Lower lobe of right lung (tissue), 2 donors: ENCODE results near the gene TMEM178B. TPM values are rescaled to one million over a fixed set of nuclear protein-coding genes. Genes with fewer than 3 reads are reported as not detected.

Experiments
- ATAC-seq, 2 donors: fragments of 200-7000 bp; cut with Tn5 transposase; one replicate each; pipeline ENCODE4 v1.9.1; 2020 to 2022; ENCODE audit warnings: mild to moderate bottlenecking in 2 of 2, moderate library complexity in 2 of 2
- DNase-seq: peaks from one replicate; pipeline ENCODE4 v3.0.0-alpha.2; 2020
- H3K27ac ChIP-seq: fragments of 200-600 bp; one replicate; pipeline ENCODE4 v1.8.0; 2022
- H3K27me3 ChIP-seq: fragments of 200-600 bp; one replicate; pipeline ENCODE4 v1.8.0; 2022; ENCODE audit warnings: low read depth
- H3K36me3 ChIP-seq: fragments of 200-600 bp; one replicate; pipeline ENCODE4 v1.8.0; 2022; ENCODE audit warnings: mild to moderate bottlenecking
- H3K4me1 ChIP-seq: fragments of 200-600 bp; one replicate; pipeline ENCODE4 v1.8.0; 2022
- H3K4me3 ChIP-seq: fragments of 200-600 bp; one replicate; pipeline ENCODE4 v1.8.0; 2022; ENCODE audit warnings: mild to moderate bottlenecking
- H3K9me3 ChIP-seq: fragments of 200-600 bp; one replicate; pipeline ENCODE4 v1.8.0; 2022
- intact Hi-C: fragments of 100-400 bp; cut with DNase I; formaldehyde crosslinking; loops from one replicate; pipeline ENCODE4 v1.11.0; 2022
- total RNA-seq: library from RNA; stranded (reverse); fragmentation: NEBNext Ultra II Directional; extraction: Animal tissue kit (Norgen Biotek cat#: 25700); gene quantifications from one replicate; pipeline ENCODE4 v1.2.1, GENCODE V29; 2021
- TF ChIP-seq, protein P1 (sequence below): fragments of 200-600 bp; IDR thresholded peaks from one replicate; pipeline ENCODE4 v1.8.0; 2022; ENCODE audit warnings: antibody characterized with exemption, mild to moderate bottlenecking
- donor health status: DM: no; HTN: yes; CAD: no; lungs with severe emphysema.

Gene TMEM178B
- total RNA-seq, 1 donor from 2014 or later = 0.18 TPM

DNA sequence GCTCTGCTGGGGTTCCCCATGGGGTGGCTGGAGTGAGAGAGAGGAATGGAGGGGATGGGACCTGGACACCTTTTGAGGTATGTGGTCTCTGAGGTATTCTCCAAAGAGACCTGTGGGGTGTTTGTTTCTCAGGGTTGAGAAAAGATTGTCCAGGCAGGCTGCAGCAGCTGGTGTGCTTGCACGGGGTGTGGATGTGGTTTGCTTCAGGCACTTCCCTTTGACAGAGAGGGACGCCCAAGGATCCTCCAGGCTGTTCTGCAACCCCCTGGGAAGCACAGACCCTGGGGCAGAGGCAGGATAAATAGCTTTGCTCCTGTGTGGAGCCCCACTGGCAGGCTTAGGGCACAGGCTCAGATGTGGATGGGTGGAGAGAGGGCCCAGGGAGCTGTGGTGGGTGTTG, 362.3 kb downstream of the TMEM178B start:
- TF ChIP-seq, protein P1, sequence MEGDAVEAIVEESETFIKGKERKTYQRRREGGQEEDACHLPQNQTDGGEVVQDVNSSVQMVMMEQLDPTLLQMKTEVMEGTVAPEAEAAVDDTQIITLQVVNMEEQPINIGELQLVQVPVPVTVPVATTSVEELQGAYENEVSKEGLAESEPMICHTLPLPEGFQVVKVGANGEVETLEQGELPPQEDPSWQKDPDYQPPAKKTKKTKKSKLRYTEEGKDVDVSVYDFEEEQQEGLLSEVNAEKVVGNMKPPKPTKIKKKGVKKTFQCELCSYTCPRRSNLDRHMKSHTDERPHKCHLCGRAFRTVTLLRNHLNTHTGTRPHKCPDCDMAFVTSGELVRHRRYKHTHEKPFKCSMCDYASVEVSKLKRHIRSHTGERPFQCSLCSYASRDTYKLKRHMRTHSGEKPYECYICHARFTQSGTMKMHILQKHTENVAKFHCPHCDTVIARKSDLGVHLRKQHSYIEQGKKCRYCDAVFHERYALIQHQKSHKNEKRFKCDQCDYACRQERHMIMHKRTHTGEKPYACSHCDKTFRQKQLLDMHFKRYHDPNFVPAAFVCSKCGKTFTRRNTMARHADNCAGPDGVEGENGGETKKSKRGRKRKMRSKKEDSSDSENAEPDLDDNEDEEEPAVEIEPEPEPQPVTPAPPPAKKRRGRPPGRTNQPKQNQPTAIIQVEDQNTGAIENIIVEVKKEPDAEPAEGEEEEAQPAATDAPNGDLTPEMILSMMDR = no peak
- H3K4me1 ChIP-seq = no peaks in the 10 kb centered on the region
- H3K36me3 ChIP-seq = no peaks in the 10 kb centered on the region
- H3K4me3 ChIP-seq = no peak overlapping the region
- no peaks in the 10 kb centered on the region for H3K27me3 ChIP-seq
- no peak overlapping the region for H3K27ac ChIP-seq
- ATAC-seq (no peak), DNase-seq (no peak)
- intact Hi-C loops = no loop called here
- no peaks in the 10 kb centered on the region for H3K9me3 ChIP-seq

DNA sequence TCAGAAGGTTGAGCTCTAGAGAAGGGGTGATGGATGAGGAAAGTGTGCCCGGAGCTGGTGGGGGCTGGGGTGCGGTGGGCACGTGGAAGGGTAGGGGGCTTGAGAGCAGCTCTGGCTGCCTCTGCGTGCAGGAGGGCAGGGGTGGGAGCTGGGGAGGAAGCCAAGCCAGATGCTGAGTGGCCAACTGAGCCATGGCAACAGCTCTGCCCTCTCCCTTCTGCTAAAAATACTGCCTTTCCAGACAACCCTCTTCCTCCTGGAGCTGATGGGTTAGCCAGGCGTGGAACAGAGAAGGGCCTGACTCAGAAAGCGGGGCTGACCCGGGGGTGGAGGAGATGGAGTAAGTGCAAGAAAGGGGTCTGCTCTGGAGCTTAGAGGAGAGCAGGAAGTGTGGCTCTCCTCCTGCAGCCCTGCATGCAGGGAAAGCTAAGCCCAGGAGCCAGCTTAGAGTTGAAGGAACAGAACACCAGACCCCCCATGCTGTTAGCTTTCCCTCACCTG, 362.8 kb downstream of the TMEM178B start:
- intact Hi-C loops = no loop called here
- TF ChIP-seq, protein P1 = no peak
- H3K9me3 ChIP-seq = no peaks in the 10 kb centered on the region
- H3K4me1 ChIP-seq = no peaks in the 10 kb centered on the region
- H3K27ac ChIP-seq = no peak overlapping the region
- H3K4me3 ChIP-seq = no peak overlapping the region
- no peaks in the 10 kb centered on the region for H3K27me3 ChIP-seq
- DNase-seq (no peak), ATAC-seq (no peak)
- no peaks in the 10 kb centered on the region for H3K36me3 ChIP-seq

DNA sequence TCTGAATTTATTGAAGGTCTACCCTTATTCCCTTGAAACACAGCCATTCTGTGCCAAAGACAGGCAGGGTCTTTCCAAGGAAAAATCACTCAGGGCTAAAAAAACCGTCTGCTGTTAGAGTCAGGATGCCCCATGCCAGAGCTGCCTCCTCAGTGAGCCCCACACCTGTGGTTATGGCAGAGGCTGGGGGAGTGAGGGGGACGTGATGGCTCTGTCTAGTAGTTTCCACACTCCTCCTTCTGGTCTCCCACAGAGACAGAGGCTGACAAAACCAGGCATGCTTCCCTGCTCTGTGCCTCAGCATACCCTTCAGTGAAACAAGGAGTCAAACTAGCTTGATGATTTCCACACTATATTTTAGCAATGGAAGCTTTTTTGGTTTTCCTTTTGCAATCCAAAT, 365.3 kb downstream of the TMEM178B start:
- no peaks in the 10 kb centered on the region for H3K9me3 ChIP-seq
- intact Hi-C loops = no loop called here
- DNase-seq (no peak), ATAC-seq (no peak)
- no peaks in the 10 kb centered on the region for H3K27me3 ChIP-seq
- H3K4me1 ChIP-seq = no peaks in the 10 kb centered on the region
- H3K27ac ChIP-seq = no peak overlapping the region
- H3K4me3 ChIP-seq = no peak overlapping the region
- TF ChIP-seq, protein P1 = no peak
- H3K36me3 ChIP-seq = no peaks in the 10 kb centered on the region

- Histone ChIP-seq H3K27me3 (no peaks in the 10 kb centered on the region), H3K36me3 (no peaks in the 10 kb centered on the region), H3K4me1 (no peaks in the 10 kb centered on the region), H3K27ac (no peak overlapping the region), H3K4me3 (no peak overlapping the region), H3K9me3 (no peaks in the 10 kb centered on the region)
- ATAC-seq (no peak), DNase-seq (no peak)
- intact Hi-C loops = no loop called here
- TF ChIP-seq, protein P1 = no peak
These were observed 365.9 kb downstream of the TMEM178B start for GRCh38 chr7:141439776-141440175.

GRCh38 chr7:141441837-141442627, 368.2 kb downstream of the TMEM178B start:
- Histone ChIP-seq H3K4me3 (no peak overlapping the region), H3K9me3 (no peaks in the 10 kb centered on the region), H3K27ac (no peak overlapping the region), H3K4me1 (no peaks in the 10 kb centered on the region), H3K27me3 (no peaks in the 10 kb centered on the region), H3K36me3 (no peaks in the 10 kb centered on the region)
- no peak for ATAC-seq
- TF ChIP-seq, protein P1 = no peak
- intact Hi-C loops = no loop called here
- no peak for DNase-seq
